Stimulated activated naive CD4-positive, alpha-beta T cell treated with Interleukin-2 at 50 U/mL for 16 hours (primary cell): Measurements from ENCODE around the gene PNMA8B.

Source experiments
- DNase-seq: peaks from one replicate; lab custom pipeline; 2025; lab: John Stamatoyannopoulos, UW

Gene PNMA8B

GRCh38 chr19:46454244-46454643, 41.4 kb downstream of the PNMA8B start:
- DNase-seq = no peak

GRCh38 chr19:46453661-46454060, 42.0 kb downstream of the PNMA8B start:
- no peak for DNase-seq

GRCh38 chr19:46452186-46452585, 43.5 kb downstream of the PNMA8B start:
- no peak for DNase-seq

GRCh38 chr19:46451352-46451751, 44.3 kb downstream of the PNMA8B start:
- DNase-seq = no peak

- DNase-seq = no peak
These were observed 44.9 kb downstream of the PNMA8B start for GRCh38 chr19:46450737-46451136.

- DNase-seq = no peak
These were observed 46.4 kb downstream of the PNMA8B start for GRCh38 chr19:46449228-46449627.

- DNase-seq = no peak
These were observed 47.1 kb downstream of the PNMA8B start for GRCh38 chr19:46448601-46449000.

- no peak for DNase-seq
These were observed 47.8 kb downstream of the PNMA8B start for GRCh38 chr19:46447824-46448223.

GRCh38 chr19:46447006-46447405, 48.7 kb downstream of the PNMA8B start:
- no peak for DNase-seq

- no peak for DNase-seq
These were observed 49.6 kb downstream of the PNMA8B start for GRCh38 chr19:46446021-46446420.

- no peak for DNase-seq
These were observed 52.7 kb downstream of the PNMA8B start for GRCh38 chr19:46442808-46443450.

GRCh38 chr19:46441866-46442265, 53.8 kb downstream of the PNMA8B start:
- DNase-seq = no peak
